HG02610 (cell line): ENCODE results near the gene BAG5.
A peak's percentile ranks its signal among the peaks of the same experiment; 100 is the strongest.

Experiments used
- ATAC-seq: cut with Tn5 transposase; IDR thresholded peaks from one replicate; pipeline ENCODE4 v1.9.1; 2021; ENCODE audit warnings: mild to moderate bottlenecking, moderate library complexity; ENCODE audit not compliant: unreplicated experiment

Gene BAG5

DNA sequence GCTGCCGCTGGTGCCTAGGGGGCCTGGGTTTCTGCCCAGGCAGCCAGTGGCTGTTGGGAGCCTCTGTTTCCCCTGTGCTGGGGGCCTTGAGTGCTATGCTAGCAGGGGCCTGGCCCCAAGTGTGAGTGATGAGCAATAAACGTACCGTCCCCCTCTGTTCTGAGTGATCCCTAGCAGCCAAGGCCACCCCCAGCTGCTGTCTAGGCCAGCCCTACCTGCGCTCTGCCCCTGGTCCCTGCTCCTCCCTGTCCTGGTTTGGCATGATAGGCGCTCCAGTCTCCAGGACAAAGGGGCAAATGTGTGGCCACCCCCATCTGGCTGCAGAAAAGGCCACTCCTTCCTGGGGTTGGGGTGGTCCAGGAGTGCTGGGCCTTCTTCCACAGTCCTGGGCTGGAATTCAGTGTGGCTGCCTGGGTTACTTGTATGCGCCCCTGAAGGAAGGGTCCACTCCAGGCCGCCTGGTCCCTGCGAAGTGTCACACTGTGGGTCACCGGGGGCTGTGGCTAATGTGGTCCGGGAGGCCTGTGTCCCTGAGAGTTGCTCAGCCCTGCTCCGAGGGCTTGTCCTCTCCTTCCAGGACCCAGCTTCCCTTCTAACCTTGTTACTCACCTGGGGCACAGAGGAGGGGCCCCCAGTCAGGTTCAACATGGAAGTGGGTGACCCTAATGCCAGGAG is 26.4 kb downstream of the BAG5 start:
- ATAC-seq: no peak

DNA sequence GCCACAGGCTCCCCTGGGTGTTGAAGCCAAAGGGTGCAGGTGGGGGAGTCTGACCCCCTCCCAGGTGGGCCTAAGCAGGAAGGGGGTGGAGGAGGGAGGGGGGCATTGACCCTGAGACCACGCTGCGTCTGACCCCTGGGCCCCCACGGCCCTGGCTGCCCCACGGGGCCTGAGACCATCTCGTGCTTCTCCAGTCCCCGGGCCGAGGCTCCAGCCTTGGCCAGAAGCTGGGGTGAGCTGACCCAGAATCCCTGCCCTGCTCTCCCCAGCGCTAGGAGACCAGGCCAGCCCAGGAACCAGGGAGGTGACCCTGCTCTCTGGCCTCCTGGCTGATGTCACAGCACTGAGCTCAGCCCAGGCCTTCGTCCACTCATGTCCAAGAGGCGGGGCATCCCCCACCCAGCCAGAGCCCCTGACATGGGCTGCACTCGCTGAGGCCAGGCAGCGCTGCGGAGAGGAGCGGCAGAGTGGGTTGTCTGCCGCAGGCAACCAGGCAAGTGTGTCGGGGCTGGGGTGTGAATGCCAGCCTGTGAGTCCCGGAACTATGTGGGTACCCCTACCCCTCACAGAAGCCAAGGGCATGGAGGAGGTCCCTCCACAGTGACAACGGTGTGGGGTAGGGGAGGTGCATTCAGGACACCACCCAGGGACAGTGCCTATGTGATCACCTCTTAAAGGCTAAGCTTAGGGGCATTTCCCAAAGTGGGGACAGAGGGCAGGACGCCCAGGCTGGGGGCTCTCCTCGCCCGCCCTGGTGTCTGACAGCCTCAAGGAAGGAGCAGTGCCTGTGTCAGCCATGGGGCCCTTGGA is 27.2 kb downstream of the BAG5 start:
- no peak for ATAC-seq

DNA sequence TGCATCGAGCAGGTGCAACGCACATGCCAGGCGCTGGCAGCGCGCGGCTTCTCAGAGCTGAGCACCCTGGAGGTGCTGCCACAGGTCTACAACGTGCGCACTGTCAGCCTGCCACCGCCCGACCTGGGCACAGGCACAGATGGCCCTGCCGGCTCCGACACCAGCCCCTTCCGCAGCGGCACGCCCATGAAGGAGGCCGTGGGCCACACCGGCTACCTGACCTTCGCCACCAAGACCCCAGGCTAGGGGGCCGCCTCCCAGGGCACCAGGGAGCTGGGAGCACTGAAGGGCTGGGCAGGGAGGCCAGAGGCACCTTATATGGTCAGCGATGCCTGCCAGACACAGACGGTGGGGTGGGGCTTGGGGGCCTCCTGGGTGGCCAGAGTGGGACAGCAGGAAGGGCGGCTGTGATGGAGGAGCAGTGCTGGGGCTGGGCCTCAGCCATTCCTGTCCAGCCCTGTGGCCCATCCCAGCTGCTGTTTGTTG is 27.8 kb downstream of the BAG5 start:
- ATAC-seq: no peak

DNA sequence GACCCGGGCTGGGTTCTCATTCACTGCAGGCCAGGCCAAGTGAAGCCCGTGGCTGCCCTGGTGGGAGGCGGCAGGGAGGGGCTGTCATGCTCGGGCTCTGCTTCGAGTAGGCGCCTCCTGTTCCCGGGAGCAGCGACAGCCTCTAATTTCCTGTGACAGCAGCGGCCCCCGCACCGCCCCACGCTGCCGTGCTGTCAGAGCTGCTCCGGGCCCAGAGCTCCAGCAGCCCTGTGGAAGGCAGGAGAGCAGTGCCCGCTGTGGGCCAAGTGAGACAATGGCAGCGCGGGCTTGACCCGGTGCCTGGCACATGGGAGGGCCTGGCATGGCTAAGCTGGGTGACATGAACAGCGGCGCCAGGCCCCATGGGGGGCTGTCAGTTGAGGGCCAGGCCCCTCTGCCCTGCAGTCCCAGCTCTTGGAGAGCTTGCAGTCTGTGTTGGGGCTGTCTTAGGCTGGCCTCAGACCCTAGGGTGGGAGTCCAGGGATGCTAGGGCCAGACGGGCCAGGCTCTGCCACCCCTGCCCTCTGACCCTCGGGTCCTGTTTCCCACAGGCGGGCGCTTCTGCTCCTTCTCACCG is 28.4 kb downstream of the BAG5 start:
- no peak for ATAC-seq

DNA sequence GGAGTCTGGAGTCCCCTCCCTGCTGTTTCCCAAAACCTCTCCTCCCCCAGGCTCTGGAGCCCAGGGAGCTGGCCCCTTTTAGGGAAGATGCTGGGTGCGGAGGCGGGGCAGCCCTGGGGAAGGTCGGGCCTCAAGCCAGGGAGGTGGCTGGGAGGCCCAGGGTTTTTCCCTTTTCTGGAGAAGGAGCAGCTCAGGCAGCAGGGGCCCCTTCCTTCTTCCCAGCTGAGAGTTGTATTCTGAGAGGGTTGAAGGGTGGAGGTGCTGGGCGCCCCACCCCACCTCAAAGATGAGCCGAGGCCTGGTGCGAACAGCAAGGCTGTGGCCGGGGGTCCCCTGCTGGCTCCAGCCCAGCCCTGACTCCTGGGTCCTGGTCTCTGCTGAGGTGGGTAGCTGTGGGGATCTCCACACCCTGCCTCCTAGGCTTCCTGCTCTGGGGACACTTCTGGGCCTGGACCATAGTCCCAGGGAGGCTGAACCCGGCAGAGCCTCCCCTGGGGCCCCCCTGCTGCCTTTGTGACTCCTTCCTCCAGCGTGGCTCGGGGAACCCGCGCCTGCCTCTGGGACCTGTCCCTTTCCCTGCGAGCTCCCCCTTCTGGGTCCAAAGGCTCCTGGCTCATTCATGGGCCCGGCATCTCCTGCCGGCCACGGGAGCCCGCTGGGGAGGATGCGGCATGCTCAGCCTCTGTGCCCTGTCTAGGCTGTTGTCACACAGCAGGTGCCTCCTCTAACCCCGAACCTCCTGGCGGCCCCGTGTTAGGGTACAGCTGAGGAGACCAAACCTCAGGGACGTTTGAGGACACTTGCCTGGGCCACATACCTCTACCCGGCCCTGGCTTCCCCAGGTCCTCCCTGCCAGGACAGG is 29.1 kb downstream of the BAG5 start:
- no peak for ATAC-seq

DNA sequence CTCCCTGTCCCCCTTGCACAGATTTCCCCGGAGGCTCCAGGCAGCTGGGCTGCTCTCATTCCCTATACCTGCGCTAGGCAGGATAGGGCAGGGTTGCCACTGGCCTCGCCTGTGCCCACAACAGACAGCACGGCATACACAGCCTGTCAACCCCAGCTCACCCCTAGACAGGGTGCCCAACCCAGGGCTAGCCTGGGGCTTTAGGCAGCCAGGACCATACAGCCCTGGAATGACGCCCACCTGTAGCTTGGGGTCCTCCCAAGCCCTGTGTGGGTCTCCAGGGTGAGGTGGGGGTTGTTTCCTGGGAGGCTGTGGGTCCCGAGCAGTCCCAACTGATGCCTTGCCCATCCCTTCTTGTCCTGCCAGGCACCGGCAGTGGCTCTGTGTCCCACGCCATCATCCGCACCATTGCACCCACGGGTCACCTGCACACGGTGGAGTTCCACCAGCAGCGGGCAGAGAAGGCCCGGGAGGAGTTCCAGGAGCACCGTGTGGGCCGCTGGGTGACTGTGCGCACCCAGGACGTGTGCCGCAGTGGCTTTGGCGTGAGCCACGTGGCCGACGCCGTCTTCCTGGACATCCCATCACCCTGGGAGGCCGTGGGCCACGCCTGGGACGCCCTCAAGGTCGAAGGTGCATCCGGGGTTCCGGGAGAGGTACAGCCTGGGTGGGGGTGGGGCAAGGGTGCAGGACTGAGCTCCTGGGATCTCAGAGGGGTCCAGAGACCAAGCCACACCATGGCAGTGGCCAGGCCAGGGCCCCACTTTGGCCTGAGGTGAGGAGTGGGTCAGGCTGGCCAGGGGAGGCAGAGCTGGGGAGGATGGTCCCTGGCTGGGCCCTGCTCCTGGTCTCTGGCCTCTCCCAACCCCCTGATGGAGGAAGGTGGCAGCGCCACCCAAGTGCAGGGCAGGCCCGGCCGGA is 30.0 kb downstream of the BAG5 start:
- no peak for ATAC-seq

DNA sequence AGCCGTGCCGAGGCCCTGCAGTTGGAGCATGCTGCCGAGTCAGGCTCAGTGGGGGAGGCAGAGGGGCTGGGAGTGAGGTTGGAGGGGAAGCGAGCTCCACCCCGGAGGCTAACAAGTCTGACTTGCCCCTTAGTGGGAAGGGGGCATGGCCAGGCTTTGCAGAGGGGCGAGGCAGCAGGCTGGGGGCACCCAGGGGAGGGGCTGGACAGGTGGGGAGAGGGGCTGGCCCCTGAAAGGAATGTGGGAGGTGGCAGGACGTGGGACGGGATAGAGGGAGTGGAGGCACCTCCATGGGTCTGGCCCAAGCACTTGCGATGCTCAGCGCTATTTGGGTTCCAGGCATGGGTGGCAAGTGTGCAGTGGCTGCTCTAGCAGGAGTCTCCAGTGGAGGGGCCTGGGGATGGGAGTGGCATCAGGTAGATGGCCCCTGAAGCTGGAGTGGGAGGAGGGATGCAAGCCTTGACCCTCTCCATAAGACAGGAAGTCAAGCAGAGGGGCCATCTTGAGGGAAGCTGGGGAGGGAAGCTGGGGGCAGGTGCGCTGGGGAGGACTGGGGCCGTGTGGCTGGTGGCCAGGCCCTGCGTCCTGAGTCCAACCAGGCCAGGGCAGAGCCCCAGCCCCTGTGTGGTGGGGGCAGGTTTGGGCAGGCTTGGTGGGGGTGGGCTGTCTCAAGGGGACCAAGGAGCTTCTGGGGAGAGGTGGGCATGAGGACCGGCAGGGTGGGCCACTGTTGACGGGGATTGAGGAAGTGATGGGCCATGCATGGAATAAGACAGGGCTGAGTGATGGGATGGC is 30.8 kb downstream of the BAG5 start:
- no peak for ATAC-seq

DNA sequence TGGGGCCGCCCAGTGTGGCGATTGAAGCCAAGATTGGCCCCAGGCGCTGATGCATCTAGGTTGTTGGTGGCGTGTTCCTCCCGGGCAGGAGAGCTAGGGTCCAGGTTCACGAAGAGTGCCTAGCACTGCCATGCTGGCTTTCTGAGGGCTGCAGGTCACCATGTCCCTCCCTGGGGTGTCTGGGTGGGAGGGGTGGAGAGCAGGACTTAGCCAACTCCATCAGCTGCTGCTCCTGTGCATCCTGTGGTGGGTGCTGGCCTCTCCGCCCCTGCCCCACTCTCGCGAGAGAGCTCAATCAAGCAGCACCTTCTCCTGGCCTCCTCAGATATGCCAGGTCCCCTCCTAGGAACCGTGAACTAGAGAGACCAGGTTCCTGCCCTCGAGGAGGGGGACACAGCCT is 31.6 kb downstream of the BAG5 start:
- no peak for ATAC-seq

DNA sequence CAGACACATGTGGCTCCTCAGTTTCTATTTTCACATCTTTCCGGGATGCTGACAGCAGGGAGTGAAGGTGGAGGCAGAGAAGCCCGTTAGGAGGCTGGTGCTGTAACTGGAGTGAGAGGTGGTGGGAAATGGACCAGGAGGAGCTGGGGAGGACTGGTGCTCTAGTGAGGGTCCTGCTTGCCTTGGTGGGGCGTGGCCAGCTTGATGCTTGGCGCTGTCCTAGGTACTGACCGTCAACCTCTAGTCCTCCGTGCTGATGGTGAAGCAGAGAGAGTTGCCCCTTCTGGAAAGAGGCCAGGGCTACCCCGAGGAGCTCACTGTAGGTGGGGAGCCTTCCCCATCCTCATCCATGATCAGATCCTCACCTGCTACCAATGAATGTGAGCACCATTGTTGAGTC is 32.1 kb downstream of the BAG5 start:
- ATAC-seq: no peak

DNA sequence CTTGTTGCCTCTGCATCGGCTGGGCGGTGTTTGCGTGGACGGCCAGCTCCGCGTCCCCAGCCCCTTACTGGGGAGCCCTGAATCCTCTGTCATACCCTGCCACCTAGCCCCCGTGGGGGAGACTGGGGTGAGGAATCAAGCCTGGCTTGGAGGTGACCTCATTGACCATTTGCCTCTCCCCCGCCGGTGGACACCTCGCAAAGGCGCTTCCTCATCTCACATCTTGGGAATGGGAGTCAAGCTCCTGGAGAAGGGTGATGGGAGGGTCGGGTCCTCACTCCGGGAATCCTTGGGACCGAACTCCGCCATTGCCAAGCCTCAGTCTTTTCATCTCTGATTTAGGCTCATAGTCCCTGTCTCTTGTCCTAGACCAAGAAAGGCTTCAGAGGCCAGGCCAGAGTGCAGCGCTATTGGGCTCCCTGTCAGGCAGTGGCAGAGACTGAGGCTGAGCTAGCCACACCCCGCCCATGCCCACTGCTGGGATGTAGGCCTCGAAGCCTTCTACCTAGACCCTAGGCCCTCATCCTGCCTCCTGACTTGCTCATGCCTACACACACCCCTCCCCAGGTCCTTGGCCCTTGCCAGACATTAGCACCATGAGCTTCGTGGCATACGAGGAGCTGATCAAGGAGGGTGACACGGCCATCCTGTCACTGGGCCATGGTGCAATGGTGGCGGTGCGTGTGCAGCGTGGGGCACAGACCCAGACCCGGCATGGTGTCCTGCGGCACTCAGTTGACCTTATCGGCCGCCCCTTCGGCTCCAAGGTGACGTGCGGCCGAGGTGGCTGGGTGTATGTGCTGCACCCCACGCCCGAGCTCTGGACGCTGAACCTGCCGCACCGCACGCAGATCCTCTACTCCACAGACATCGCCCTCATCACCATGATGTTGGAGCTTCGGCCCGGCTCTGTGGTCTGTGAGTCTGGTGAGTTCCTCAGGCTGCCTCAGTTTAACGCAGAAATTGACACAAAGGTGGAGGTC is 32.8 kb downstream of the BAG5 start:
- ATAC-seq: no peak

DNA sequence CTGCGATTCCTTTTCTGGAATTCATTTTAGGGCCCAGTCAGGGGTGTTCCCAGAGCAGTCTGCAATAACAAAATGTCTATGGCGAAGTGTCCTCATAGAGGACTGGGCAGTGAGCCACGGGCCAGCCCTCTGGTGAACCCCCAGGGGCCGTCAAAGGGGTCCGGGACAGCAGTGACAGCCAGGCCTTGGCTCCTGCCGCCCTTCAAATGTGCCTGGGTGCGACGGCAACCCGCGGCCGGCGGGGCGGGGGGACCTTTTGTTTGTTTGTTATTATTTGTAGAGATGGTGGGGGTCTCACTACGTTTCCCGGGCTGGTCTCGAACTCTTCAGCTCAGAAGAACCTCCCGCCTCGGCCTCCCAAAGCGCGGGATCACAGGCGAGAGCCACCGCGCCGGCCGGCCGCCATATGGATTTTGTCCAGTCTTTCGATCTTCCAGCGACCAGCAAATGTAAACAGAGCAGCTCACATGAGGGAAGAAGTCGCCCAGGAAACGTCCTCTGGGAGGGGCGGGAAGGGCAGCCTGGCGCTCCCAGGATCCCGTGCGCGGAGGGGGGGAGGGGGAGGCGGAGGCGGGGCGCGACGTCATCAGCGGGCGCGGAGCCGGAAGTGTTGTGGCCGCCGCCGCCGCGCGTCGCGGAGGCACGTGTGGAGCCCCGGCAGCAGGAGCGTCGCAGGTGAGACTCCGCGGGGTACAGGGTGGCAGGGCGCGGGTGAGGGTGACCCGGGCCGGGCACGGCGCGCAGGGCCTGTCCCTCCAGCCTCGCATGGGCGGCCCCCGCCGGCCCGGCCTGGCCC is 33.7 kb downstream of the BAG5 start, which contains the start of gene TRMT61A:
TSS of gene TRMT61A (plus strand) at position 610 of the 796 bp plus-strand sequence. CDS start 783 bp downstream, outside the sequence.
- peak; percentile 18 for ATAC-seq

DNA sequence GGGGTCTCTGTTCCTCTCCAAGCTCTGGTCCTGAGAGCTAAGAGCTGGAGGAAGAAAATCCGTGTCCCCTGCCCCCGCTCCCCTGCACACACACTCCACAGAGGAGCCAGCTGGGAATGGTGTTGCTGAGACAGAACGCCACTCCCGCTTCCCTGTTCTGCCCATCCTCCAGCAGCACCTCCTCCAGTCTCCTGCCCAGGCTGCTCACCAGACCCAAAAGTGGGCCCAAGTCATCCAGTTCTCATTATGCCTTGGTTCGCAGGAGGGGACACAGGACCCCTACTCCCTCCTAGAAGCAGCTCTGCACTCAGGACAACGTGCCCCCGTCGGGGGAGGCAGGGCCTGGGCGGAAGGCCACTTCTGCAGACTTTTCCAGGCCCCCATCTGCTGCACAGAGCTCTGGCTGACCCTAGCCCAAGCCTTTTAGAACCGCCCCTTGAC is 34.3 kb downstream of the BAG5 start:
- no peak for ATAC-seq

DNA sequence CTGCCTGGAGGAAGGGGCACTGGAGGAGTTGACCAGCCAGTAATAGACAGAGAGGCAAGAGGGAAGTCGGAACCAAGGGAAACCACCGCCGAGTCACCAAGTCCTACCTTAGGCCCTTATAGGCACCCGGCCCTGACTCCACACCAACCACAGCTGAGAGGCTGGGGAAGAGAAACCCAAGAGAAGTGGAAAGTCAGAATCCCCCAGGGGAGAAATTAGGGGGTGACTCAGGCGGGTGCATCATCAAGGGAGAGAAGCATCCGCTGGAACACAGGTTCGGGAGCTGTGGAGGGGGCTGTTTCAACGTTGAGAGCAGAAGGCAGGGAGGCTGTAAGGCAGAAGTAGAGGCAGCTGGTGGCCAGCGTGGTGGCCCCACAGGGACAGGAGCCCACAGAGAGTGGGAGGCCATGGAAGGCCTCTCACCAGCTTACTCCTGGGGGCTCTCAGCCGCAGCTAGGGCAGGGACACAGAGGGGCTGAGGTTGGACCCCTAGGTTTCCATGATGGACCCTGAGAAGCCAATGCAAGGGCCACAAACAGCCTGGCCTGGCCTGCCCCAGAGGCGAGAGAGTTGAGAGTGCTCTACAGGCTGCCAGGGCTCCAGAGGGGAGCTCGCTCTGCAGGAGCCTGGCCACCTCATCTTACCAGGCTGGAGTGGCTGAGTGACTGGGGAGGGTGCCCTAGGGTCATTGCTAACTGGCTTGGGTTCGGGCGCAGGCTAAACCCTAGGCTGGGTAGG is 34.9 kb downstream of the BAG5 start:
- peak; percentile 85 for ATAC-seq

DNA sequence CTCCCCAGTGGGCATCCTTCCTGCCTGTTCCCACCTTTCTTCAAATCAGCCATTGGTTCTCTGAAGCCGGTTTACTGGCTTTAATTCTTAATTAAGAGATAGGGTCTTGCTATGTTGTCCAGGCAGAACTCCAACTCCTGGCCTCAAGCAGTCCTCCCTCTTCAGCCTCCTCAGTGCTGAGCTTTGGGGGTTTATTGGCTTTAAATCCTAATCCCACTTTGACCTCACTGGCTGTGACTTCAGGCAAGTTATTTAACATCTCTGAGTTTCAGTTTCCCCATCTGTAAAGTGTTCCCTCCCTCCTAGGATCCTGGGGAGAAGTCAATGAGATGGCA is 35.6 kb downstream of the BAG5 start:
- no peak for ATAC-seq

DNA sequence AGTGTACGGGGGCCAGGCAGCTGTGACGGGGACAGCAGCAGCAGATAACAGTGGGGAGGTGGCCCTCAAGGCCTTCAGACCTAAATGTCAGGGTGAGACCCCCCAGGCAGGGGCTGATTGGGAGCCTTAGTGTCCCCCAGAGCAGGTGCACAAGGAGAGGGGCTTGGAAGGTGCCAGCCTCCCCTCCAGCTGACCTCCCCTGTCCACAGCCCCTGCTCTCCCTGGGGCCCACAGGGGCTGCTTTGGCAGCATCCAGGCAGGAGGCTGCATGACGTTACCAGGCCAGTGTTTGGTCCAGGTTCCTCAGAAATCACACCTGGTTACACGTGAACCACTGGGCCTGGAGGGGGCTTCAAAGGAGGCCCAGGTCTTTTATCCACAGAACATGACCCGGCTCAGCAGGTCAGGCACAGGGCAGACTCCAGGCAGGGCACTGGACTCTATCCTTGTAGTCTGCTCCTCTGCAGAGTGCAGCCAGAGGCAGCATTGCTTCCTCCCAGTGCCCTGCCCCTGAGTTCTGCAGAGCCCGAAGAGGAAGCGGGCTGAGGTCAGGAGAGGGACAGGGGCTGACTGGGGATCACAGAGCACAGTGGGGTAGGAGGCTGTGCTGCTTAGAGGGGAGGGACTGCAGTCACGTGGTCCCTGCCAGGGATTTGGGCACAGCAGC is 36.1 kb downstream of the BAG5 start:
- ATAC-seq: no peak
